HG02588 (cell line): Measurements from ENCODE around the gene TMEM9B.
"Not testable (repeated sequence)": the region's sequence is repeated elsewhere in the genome, so short reads cannot be mapped to it uniquely, and the experiment has no call there.

ENCODE experiments used
- ATAC-seq: cut with Tn5 transposase; IDR thresholded peaks from one replicate; pipeline ENCODE4 v1.9.1; 2021; ENCODE audit warnings: mild to moderate bottlenecking, moderate library complexity; ENCODE audit not compliant: unreplicated experiment

The TMEM9B gene

DNA sequence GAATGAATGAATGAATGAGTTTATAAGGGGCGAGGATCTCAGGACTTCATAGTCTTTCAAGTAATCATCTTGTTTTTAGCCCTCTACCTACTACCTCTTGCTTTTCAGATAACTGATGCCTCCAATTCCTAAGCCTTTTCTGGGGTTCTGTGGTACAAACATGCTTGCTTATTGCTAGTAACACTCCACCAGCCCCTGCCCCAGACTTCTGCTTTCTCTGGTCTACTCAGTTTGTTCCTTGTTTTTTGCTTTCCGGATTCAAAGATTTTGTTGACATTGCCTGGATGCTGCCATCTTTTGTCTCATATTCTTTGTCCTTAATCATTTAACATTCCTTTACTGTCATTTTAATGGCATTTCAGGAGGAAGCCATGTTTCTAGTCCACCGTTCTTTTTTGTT, 8.9 kb upstream of the TMEM9B start:
- ATAC-seq, result no peak

GRCh38 chr11:8971924-8972316, 7.7 kb upstream of the TMEM9B start:
- no peak for ATAC-seq

- no peak for ATAC-seq
These were observed 7.1 kb upstream of the TMEM9B start for GRCh38 chr11:8971196-8971923.

GRCh38 chr11:8967184-8967583, 2.9 kb upstream of the TMEM9B start:
- ATAC-seq, result no peak

GRCh38 chr11:8963569-8964323, 496 bp downstream of the TMEM9B start:
- ATAC-seq, result peak; percentile 68

DNA sequence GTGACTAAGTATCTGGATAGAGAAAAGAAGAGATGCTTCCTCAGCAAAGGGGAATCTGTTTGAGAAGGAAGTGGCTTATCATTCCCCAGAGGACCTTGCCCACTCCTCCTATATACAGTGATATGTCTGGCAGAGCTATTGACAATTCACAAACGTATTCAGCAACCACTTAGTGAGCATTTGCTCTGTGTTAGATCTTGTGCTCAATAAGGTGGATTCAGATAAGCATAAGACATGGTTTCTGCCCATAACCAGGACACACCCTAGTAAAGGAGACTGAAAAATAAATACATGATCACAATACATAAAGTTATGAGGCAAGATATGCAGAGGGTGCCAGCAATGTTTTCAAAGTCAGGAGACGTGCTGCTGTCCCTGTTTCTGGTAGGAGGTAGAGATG, 1.4 kb downstream of the TMEM9B start:
- ATAC-seq, result no peak

DNA sequence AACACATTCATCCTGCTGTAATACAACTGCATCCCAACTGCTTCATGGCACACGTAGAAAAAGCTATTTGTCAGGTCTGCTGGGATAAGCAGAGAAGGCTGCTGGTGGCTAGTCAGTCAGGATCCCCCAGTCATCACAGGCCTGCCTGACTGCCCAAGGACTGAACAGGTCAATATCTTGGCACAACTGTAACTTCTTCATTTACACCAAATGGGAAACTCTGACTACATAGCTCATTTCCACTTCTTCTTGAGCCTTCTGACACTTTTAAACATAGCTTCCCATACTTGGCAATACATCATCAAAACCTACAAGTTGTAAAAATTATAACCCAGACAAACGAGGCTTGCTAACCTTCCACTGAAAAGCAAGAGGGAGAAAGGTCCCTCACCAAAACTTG, 2.8 kb downstream of the TMEM9B start:
- ATAC-seq, result no peak

DNA sequence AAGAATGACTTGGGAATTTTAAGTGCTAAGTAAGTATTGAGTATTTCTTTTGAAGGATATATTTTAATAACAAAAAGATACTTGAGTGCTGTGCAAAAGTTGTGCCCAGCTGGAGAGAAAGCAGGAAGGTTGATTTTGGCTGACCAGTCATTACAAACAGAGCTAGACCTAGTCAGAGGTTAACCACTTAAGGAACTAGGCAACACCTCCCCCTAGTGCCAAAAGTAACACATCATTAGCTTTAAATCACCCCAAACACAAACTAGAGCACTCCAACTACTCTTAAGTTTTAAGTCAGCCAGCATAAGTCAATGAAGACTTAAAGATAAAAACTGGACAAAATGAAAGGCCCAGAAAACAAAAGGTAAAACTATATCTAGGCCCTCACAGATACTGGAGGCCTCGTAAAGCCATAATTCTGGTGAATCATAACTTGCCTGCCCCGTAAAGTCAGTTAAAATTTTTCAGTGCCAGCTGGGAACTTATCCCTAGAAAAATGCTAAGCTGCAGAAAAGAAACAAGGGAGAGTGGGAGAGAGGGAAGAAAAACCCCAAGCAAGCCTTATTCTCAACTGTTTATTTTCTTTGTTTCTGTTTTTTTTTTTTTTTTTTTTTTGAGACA, 4.6 kb downstream of the TMEM9B start:
- peak; percentile 36 for ATAC-seq

DNA sequence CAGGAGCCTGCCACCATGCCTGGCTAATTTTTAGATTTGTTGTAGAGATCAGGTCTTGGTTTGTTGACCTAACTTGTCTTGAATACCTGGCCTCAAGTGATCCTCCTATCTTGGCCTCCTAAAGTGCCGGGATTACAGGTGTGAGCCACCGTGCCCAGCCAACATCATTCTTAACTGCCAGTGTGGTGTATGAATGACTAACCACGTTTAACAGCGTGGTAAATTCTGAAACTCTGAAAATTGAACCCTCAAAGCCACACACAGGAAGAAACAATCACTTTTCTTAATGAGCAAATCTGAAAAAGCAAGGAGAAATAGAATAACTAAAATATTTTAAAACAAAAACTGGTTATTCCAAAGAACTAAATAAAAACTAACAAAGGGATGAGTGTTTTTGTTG, 7.4 kb downstream of the TMEM9B start:
- no peak for ATAC-seq

DNA sequence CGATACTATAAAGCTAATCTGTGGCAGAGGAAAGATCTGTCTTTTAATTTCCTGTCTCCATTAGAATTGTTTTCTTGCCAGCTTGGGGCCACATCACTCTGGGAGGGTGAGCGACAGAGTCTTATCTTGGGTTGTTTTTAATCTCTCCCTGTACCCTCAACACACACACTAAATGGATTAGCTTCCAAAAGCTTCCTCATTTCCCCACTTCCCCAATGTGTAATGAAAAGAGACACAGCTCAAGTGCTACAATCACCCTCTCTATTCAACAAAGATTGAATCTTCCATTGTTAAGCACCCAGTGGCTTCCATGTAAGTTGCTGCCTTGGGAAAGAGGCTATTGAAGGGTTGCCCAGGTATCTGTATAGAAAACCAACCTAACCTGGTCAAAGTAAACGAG, 15.4 kb downstream of the TMEM9B start:
- no peak for ATAC-seq

DNA sequence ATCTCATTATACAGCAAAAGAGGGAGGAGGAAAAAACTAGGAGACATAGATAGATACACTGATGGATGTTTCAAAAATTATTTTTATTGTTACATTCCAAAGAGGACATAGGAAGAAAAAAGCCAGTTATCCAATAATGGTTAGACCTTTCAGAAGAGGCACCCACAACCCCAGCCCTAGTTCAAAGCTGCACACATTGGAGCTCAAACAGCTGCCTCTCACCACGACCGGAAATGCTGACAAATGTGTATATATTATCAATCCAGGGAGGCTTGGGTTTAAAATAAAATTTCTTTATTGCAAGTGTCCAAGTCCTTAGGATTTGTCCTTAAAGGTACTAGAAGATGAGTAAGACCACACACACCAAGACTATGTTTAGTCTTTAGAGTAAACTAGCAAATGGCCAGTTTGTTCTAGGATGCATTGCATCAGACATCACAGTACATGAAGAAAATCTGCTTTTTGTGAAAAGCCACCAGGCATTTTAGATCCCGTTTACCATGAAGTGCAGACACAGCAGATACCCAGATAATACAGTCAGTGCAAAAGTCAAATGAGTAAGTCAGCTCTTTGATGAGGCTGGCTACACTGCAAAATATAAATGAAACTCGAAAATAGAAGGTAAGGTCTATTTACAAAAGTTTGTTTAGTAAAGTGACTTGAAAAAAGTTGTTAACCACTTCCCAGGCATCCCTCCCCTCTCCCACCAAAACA, 16.9 kb downstream of the TMEM9B start:
- ATAC-seq, result no peak

GRCh38 chr11:8942518-8943066, 21.6 kb downstream of the TMEM9B start, which contains the start of gene ASCL3:
Gene ASCL3 (minus strand): TSS chr11:8943016. CDS start chr11:8938161, 4,855 bp downstream.
- no peak for ATAC-seq

- ATAC-seq, result no peak
These were observed 22.7 kb downstream of the TMEM9B start for GRCh38 chr11:8941341-8942103.

- ATAC-seq, result no peak
These were observed 26.6 kb downstream of the TMEM9B start for GRCh38 chr11:8937659-8938058.

DNA sequence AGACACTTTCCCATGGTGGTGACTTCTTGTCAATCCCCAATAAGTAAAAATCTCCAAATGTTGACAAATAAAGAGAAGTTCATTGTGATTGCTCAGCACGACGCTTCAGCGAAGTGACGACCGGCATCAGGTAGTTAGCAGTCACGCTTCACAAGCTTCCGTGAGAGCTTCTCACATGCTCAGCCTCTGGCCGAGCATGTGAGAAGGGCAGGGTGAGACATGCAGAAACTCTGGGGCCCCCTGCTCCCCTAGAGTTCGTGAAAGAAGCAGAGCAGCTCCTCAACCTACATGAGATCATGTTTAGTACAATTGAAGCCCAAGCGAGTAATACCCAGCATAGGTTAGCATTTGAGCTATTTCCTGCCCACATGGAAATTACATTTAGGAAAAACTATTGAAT, 27.1 kb downstream of the TMEM9B start:
- ATAC-seq, result peak; percentile 55

DNA sequence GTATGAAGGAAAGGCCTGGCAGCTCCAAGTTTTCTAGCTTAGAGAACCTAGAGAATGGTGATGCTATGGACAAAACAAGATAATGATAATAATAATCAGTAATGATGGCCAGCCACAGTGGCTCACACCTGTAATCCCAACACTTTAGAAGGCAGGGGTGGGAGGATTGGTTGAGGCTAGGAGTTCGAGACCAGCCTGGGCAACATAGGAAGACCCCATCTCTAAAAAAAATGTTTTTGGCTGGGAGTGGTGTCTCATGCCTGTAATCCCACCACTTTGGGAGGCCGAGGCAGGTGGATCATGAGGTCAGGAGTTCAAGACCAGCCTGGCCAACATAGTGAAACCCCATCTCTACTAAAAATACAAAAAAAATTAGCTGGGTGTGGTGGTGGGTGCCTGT, 28.5 kb downstream of the TMEM9B start:
- ATAC-seq, result not testable (repeated sequence)

- no peak for ATAC-seq
These were observed 29.3 kb downstream of the TMEM9B start for GRCh38 chr11:8934742-8935488.

DNA sequence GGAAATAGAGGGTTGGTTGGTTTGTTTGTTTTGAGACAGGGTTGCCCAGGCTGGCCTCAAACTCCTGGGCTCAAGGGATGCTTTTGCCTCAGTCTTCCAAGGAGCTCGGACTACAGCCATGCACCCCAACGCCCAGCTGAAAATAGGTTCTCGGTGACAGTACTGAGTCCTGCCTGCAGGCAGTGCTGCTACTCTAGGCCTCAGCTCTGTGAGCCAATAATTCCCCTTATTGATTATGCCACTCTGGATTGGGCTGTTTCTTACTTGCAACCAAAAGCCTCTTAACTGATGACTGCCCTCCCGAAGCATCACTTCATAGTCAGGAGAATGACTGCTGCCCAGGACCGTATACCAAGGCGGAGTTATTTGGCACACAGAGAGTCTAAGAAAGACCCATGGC, 30.3 kb downstream of the TMEM9B start:
- no peak for ATAC-seq

DNA sequence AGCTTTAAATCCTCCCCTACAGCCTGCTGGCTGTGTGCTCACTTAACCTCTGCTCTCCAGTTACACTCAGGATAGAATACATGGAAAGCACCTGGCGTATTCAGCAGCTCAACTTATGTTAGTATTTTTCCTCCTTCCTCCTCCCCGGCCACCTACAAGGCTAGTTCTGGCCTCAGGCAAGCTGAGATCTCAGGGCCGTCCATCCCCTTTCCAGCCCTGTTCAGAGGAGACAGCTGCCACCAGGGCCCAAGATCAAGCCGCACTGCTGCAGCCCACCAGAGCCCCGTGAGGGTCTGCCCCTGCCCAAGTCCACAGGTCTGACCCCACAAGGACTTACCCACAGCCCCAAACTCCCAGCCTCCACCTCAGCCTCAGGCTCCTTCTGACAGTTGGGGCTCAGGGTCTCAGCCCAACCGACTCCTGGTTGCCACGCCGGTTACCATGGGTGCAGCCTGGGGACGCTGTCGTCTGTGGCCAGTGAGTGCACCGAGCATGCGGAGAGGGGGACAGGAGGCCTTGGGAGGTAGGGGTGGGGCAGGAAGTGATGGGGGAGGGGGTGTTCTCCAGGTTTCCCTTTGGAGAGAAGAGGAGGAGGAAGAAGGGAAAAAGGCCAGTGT, 31.6 kb downstream of the TMEM9B start, which contains the start of gene C11orf16:
C11orf16 (minus strand) TSS at position 384 of the 617 bp plus-strand sequence. CDS start 639 bp downstream, outside the sequence.
- no peak for ATAC-seq
